GM11168 (cell line): ENCODE data around the gene HLF.

Source experiments
- in situ Hi-C: fragments of 300-500 bp; cut with MboI; formaldehyde crosslinking; loops from one replicate; pipeline ENCODE4 v1.12.0; 2022; ENCODE audit warnings: low sequenced_read_pairs; ENCODE audit not compliant: unreplicated experiment

HLF gene

GRCh38 chr17:55264645-55265298 lies at the start of gene HLF:
Gene HLF, plus strand, starts transcription at chr17:55264960. Its CDS starts 525 bp downstream, at chr17:55265485.
- in situ Hi-C loops = no loop called here

GRCh38 chr17:55215711-55216110 lies 49.0 kb upstream of the HLF start:
- in situ Hi-C loops = no loop called here

GRCh38 chr17:55216888-55217287 lies 47.9 kb upstream of the HLF start:
- in situ Hi-C loops = no loop called here

- in situ Hi-C loops = no loop called here
These were observed 45.3 kb upstream of the HLF start for GRCh38 chr17:55219459-55219858.

GRCh38 chr17:55219934-55220333 lies 44.8 kb upstream of the HLF start:
- in situ Hi-C loops = no loop called here

GRCh38 chr17:55223524-55223923 lies 41.2 kb upstream of the HLF start:
- in situ Hi-C loops = no loop called here

GRCh38 chr17:55224746-55225145 lies 40.0 kb upstream of the HLF start:
- in situ Hi-C loops = no loop called here

- in situ Hi-C loops = no loop called here
These were observed 39.5 kb upstream of the HLF start for GRCh38 chr17:55225237-55225636.

- in situ Hi-C loops = no loop called here
These were observed 36.0 kb upstream of the HLF start for GRCh38 chr17:55228683-55229192.

GRCh38 chr17:55229276-55229675 lies 35.5 kb upstream of the HLF start:
- in situ Hi-C loops = no loop called here

GRCh38 chr17:55230716-55231115 lies 34.0 kb upstream of the HLF start:
- in situ Hi-C loops = no loop called here

GRCh38 chr17:55233840-55234239 lies 30.9 kb upstream of the HLF start:
- in situ Hi-C loops = no loop called here

GRCh38 chr17:55236316-55236715 lies 28.4 kb upstream of the HLF start:
- in situ Hi-C loops = no loop called here

GRCh38 chr17:55237268-55237667 lies 27.5 kb upstream of the HLF start:
- in situ Hi-C loops = no loop called here

GRCh38 chr17:55237841-55238178 lies 26.9 kb upstream of the HLF start:
- in situ Hi-C loops = no loop called here

GRCh38 chr17:55238179-55238930 lies 26.4 kb upstream of the HLF start:
- in situ Hi-C loops = no loop called here

- in situ Hi-C loops = no loop called here
These were observed 25.8 kb upstream of the HLF start for GRCh38 chr17:55238931-55239297.

GRCh38 chr17:55241097-55241496 lies 23.7 kb upstream of the HLF start:
- in situ Hi-C loops = no loop called here

GRCh38 chr17:55242476-55242875 lies 22.3 kb upstream of the HLF start:
- in situ Hi-C loops = no loop called here

GRCh38 chr17:55245986-55246385 lies 18.8 kb upstream of the HLF start:
- in situ Hi-C loops = no loop called here

- in situ Hi-C loops = no loop called here
These were observed 18.2 kb upstream of the HLF start for GRCh38 chr17:55246583-55246982.

GRCh38 chr17:55248077-55248476 lies 16.7 kb upstream of the HLF start:
- in situ Hi-C loops = no loop called here
